IPS-18c (cell line): ENCODE results near the gene SYDE1.
A peak's percentile ranks its signal among the peaks of the same experiment; 100 is the strongest.

Experiments used
- H3K4me3 ChIP-seq: 2 replicates; pipeline ENCODE4 v1.7.0; 2013; ENCODE audit warnings: low read depth, mild to moderate bottlenecking, low read length, moderate library complexity; ENCODE audit not compliant: insufficient read depth
- H3K9me3 ChIP-seq: one replicate; pipeline ENCODE4 v1.6.1; 2013; ENCODE audit warnings: mild to moderate bottlenecking, low read length, moderate library complexity; ENCODE audit not compliant: control insufficient read depth, insufficient read depth

SYDE1 gene

DNA sequence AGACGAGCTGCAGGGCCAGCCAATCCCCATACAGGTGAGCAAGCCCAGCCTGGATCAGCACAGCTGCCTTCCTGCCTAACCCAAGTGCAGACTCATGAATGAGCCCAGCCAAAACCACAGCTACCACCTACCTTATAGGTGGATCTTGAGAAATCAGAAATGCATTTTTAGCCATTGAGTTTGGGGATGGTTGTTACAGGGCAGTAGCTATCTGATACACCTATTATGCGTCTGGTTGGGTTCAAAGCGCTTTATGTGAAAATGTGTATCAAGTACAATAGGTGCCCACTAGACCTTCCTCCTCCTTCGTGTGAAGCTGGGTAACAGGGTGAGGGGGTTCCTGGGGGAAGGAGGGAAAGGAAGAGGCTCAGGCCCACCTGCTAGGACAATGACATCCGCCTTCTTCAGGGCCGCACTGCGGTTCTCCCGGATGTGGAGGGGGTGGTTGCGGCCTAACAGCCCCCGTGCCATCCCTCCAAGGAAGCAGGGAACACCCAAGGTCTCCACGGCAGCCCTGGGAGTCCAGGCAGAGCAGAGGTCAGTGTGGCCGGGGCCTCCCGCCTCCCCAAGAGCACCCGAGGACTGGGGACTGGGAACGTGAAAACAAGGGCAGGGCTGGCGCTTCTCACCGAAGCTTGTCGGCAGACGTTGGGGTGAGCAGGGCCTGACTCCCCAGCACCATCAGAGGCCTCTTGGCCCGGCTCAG is 11.7 kb downstream of the SYDE1 start:
- Histone ChIP-seq H3K4me3 (no peak overlapping the region; the same call in 1 of the 2 replicates), H3K9me3 (no peaks in the 10 kb centered on the region)

- Histone ChIP-seq H3K4me3 (no peak overlapping the region), H3K9me3 (peaks cover 4% of the 10 kb centered on the region)
Observed at GRCh38 chr19:15120135-15121026, 13.2 kb downstream of the SYDE1 start.

GRCh38 chr19:15122331-15123030 is 15.3 kb downstream of the SYDE1 start:
- peaks cover 4% of the 10 kb centered on the region for H3K9me3 ChIP-seq
- no peak overlapping the region for H3K4me3 ChIP-seq

GRCh38 chr19:15123031-15123890 is 16.1 kb downstream of the SYDE1 start:
- Histone ChIP-seq H3K4me3 (no peak overlapping the region), H3K9me3 (peaks cover 4% of the 10 kb centered on the region)

- Histone ChIP-seq H3K4me3 (no peak overlapping the region), H3K9me3 (peaks cover 4% of the 10 kb centered on the region)
Observed at GRCh38 chr19:15123900-15124299, 16.7 kb downstream of the SYDE1 start.

GRCh38 chr19:15124572-15125231 is 17.5 kb downstream of the SYDE1 start:
- Histone ChIP-seq H3K9me3 (peaks cover 4% of the 10 kb centered on the region), H3K4me3 (peak overlapping the region; percentile 97)

GRCh38 chr19:15125232-15126067 is 18.2 kb downstream of the SYDE1 start:
- Histone ChIP-seq H3K9me3 (peaks cover 4% of the 10 kb centered on the region), H3K4me3 (peak overlapping the region; percentile 97)

- H3K4me3 ChIP-seq: peak overlapping the region; percentile 36; the same call in 1 of the 2 replicates
- H3K9me3 ChIP-seq: peaks cover 4% of the 10 kb centered on the region
Observed at GRCh38 chr19:15126131-15126910, 19.1 kb downstream of the SYDE1 start.

DNA sequence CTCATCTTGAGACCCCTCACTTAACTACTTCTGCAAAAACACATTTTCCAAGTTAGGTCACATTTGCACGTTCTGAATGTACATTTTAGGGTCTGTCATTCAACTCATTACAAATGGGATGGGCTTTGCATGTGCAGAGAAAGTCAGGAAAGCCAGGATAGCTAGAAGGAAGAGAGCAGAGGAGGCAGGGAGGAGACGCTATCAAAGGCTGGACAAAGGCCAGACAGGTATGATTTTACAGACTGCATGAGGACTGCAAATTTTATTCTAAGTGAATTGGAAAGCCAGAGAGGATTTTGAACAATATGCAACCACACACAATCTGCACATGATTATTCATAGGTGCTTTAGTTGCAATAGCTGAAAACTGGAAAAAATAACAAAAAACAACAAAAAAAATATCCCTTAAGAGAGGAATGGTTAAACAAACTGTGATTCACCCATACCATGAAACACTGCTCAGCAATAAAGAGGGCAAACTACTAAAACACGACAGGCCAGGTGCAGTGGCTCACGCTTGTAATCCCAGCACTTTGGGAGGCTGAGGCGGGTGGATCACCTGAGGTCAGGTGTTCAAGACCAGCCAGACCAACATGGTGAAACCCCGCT is 21.1 kb downstream of the SYDE1 start:
- Histone ChIP-seq H3K9me3 (peaks cover 4% of the 10 kb centered on the region), H3K4me3 (no peak overlapping the region)

DNA sequence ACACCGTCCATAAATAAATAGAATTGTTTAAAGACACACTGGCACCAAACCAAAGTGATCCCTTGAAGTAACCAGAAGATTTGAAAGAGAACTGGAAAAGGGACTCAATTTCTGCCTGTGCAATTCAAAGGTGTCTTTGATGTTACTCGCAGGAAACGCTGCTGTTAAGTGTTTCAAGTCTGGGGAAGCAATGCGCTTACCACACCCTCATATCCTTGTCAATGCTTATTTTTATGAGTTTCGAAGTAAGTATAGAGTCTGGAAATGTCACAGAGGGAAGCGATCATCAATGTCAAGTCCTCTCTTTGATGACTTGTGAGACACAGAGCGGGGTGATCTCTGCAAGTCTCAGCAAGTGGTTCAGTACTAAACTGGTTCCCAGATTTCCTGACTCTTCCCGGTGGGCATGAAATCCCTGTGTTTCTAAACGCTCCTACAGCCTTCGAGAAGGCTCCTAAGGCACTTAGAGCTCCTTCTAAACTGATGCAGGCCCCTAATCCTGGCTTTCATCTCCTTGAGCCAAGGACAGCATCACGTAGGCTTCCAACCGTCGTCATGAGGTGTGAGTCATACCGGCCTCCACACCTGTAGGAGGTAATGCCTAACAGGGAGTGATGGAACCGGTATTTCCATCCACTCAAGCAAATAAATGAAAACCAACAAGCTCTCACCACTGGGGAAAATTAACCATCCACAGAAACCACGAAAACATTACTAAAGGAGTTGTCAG is 22.8 kb downstream of the SYDE1 start:
- H3K9me3 ChIP-seq: peaks cover under 1% of the 10 kb centered on the region
- H3K4me3 ChIP-seq: no peak overlapping the region

DNA sequence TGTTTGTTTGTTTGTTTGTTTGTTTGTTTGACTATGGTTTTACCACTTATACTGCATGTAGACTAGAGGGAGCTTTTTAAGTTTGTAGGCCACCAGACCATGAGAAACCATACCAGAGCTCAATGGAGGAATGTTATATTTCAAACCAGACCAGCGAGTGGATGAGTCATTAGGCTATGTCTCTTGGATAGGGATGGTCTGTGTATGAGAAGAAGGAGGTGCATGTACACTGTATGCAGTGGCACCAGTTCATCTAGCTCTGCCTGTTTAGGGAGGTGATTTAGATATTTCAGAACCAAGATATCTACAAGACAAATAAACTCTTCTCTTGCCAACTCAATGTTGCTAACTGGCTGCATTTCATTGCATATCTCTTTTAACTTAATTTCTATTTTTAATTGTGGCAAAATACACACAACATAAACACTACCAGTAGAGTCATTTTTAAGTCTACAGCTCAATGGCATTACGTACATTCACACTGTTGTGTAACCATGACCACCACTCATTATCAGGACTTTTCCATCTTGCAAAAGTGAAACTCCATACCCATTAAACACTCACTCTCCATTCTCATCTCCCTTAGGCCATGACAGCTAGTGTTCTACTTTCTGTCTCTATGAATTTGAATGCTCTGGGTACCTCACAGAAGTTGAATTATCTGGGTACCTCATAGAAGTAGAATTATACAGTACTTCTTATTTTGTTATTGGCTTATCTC is 29.2 kb downstream of the SYDE1 start:
- H3K9me3 ChIP-seq: peaks cover 2% of the 10 kb centered on the region
- H3K4me3 ChIP-seq: no peak overlapping the region

- H3K9me3 ChIP-seq: peaks cover 2% of the 10 kb centered on the region
- H3K4me3 ChIP-seq: no peak overlapping the region
Observed at GRCh38 chr19:15137777-15138176, 30.6 kb downstream of the SYDE1 start.

- Histone ChIP-seq H3K9me3 (peaks cover 2% of the 10 kb centered on the region), H3K4me3 (no peak overlapping the region)
Observed at GRCh38 chr19:15138427-15138826, 31.2 kb downstream of the SYDE1 start.
